Dendritic cell treated with granulocyte-macrophage colony-stimulating factor and Interleukin-4, amounts not matched to agents 40 ng/mL and 50 ng/mL, for 4 days (primary cell): ENCODE data around the gene AQP1.

Experiments
- H3K27ac Mint-ChIP-seq: one replicate; pipeline ENCODE4 v1.8.0; 2022; ENCODE audit warnings: mild to moderate bottlenecking, mixed read lengths
- H3K27me3 Mint-ChIP-seq: one replicate; pipeline ENCODE4 v1.8.0; 2022; ENCODE audit warnings: mild to moderate bottlenecking, mixed read lengths
- H3K36me3 Mint-ChIP-seq: one replicate; pipeline ENCODE4 v1.8.0; 2022; ENCODE audit warnings: low read depth, mixed read lengths
- H3K4me1 Mint-ChIP-seq: one replicate; pipeline ENCODE4 v1.8.0; 2022; ENCODE audit warnings: low read depth, mixed read lengths
- H3K4me3 Mint-ChIP-seq: one replicate; pipeline ENCODE4 v1.8.0; 2022; ENCODE audit warnings: mild to moderate bottlenecking, moderate library complexity, mixed read lengths
- H3K9me3 Mint-ChIP-seq: one replicate; pipeline ENCODE4 v1.8.0; 2022; ENCODE audit warnings: mixed read lengths
- intact Hi-C: fragments of 100-400 bp; cut with micrococcal nuclease; formaldehyde crosslinking; loops from one replicate; pipeline ENCODE4 v1.15.0; 2022

AQP1 gene

DNA sequence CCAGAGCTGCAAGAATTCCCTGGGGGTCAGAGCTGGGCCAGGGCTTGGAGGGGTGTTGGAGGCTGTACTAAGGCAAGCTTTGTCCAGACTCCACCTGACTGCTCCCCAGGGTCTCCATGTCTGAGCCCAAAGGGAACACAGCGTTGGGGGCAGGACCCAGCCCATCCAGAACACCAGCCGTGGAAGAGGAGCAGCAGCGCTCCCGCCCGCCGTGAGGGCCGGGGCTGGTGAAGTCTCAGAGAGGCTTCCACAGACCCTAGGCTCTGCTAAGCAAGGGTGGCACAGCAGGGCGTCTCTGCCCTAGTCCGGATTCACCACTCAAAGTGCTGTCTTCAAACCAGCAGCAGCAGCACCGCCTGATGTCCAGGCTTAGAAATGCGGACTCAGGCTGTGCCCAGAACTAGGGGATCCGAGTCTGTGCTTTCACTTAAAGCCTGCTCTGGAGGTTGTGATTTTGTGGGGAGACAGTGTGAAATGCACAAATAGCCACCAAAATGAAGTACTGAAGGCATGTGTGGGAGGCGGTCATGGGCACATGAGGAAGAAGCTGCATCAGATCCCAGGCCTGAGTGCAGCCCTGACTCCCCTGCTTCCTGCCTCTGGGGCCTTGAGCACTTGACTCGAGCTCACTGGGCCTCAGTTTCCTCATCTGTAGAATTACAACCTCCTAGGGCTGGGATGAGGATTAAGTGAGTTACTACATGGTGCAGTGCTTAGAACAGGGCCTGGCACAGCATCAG is 16.6 kb upstream of the AQP1 start:
- Mint-ChIP-seq H3K27ac (no peak overlapping the region), H3K4me3 (no peak overlapping the region), H3K9me3 (peaks cover 9% of the 10 kb centered on the region), H3K36me3 (no peaks in the 10 kb centered on the region), H3K27me3 (peaks cover 11% of the 10 kb centered on the region), H3K4me1 (no peaks in the 10 kb centered on the region)
- intact Hi-C loops, result no loop called here

DNA sequence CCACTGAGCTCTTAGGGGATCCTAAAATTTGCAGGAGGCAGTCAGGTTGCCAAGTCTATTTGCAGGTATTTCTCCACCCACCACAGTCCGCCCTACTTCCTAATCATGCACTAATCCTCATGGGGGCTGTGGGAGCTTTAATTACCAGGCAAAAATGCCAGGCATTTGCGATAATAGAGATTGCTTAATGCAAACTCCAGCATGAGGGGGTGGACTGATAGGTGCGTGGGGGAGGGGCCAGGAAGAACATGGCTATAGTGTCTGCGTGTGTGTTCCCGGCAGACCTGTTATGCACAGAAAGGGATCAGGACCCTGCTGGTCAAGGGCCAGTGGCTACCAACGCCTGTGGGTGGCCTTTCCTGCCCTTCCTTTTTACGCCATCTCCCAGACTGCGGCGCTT is 15.6 kb upstream of the AQP1 start:
- intact Hi-C loops, result no loop called here
- H3K4me3 Mint-ChIP-seq, result no peak overlapping the region
- no peaks in the 10 kb centered on the region for H3K9me3 Mint-ChIP-seq
- H3K27me3 Mint-ChIP-seq, result peaks cover 11% of the 10 kb centered on the region
- H3K27ac Mint-ChIP-seq, result no peak overlapping the region
- no peaks in the 10 kb centered on the region for H3K4me1 Mint-ChIP-seq
- no peaks in the 10 kb centered on the region for H3K36me3 Mint-ChIP-seq

DNA sequence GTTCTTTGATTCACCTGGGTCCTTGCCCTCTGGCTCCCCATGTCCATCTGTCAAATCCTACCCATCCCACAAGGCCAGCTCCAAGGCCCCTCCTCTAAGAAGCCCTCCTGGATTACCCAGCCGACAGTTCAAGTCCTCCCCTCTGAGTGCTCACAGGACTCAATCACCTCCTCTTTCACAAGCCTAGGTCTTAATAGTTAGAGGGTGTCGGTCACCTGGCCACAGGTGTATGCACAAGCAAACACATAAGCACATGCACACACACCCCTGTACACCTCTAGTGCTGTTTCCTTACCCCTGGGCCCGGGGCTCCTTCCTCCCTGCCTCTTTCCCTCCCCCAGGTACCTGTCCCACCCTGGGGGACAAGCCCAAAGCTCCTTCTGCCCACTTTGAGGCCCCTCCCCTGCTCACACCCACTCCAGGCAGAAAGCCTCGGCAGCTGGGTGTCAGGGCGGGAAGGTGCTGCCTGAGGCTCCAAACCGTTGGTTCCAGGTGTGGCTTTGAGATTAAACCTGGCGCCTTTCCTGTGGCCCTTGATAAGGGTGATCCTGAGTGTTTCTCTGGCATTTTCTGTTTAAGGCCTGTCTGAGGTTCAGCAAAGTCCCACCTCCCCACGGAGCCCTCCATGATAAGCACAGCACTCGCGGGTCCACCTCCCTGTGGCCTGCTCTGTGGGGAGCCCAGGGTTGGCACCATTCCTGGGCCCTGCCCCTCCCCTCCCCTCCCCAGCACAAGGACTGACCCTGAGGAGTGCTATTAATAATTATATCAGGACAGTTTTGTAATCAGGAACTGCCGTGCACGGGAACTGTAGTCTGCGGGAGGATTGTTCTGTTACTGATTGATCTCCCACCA is 14.6 kb upstream of the AQP1 start:
- intact Hi-C loops, result no loop called here
- Mint-ChIP-seq H3K27ac (no peak overlapping the region), H3K4me1 (peaks cover 5% of the 10 kb centered on the region), H3K27me3 (peaks cover 11% of the 10 kb centered on the region), H3K9me3 (no peaks in the 10 kb centered on the region), H3K36me3 (no peaks in the 10 kb centered on the region), H3K4me3 (no peak overlapping the region)

DNA sequence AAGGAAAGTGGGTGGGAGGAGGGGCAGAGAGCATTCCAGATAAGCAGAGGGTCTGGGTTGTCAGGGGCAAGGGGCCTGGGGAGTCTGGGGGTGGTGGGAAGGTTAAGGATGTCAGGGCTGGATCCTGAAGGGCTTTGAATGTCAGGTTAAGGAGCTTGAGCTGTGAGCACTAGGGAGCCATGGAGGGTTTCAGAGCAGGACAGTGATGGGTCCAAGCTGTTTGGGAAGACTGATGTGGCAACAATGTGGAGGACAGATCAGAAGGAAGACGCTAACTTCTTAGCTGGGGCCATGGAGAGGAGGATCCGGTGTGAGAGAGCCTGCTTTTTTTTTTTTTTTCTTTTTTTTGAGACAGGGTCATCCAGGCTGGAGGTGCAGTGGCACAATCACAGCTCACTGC is 13.9 kb upstream of the AQP1 start:
- intact Hi-C loops, result no loop called here
- Mint-ChIP-seq H3K9me3 (no peaks in the 10 kb centered on the region), H3K27me3 (peaks cover 11% of the 10 kb centered on the region), H3K4me3 (no peak overlapping the region), H3K36me3 (no peaks in the 10 kb centered on the region), H3K27ac (no peak overlapping the region), H3K4me1 (peaks cover 5% of the 10 kb centered on the region)

DNA sequence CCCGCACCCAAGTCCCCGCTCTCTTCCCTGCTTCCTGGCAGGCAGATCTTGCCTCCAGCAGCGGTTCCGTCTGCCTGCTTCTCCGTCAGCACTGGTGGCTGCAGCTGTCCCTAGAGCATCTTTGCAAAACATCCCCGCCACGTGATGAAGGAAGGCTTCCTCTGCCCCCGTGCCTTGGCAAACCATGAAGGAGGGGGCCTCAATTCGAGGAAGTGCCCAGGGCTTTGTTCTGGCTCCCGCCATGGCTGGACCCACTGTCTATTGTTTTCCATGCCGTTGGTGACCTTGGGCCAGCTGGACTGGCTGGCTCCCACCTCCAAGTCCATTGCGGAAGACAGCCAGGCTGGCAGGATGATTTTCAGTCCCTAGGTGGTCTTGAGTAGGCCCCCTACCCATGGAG is 13.2 kb upstream of the AQP1 start:
- H3K4me3 Mint-ChIP-seq, result no peak overlapping the region
- intact Hi-C loops, result no loop called here
- no peaks in the 10 kb centered on the region for H3K36me3 Mint-ChIP-seq
- H3K4me1 Mint-ChIP-seq, result peaks cover 5% of the 10 kb centered on the region
- peaks cover 11% of the 10 kb centered on the region for H3K27me3 Mint-ChIP-seq
- no peak overlapping the region for H3K27ac Mint-ChIP-seq
- no peaks in the 10 kb centered on the region for H3K9me3 Mint-ChIP-seq

DNA sequence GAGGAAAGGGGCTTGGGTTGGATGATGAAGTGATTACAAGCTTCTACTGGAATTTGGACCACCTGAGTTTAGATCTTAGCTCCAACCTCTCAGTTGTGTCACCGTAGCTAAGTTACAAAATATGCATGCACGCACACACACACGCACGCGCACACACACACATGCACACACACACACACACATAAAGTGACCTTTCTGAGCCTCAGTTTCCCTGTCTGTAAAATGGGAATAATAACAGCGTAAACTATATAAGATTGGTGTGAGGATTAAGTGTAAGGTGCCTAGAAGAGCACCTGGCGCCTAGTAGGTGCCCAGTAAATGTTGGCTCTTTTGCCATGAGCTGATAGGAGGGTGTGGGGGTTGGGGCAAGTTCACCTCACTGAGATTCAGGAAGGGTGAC is 12.6 kb upstream of the AQP1 start:
- intact Hi-C loops, result no loop called here

DNA sequence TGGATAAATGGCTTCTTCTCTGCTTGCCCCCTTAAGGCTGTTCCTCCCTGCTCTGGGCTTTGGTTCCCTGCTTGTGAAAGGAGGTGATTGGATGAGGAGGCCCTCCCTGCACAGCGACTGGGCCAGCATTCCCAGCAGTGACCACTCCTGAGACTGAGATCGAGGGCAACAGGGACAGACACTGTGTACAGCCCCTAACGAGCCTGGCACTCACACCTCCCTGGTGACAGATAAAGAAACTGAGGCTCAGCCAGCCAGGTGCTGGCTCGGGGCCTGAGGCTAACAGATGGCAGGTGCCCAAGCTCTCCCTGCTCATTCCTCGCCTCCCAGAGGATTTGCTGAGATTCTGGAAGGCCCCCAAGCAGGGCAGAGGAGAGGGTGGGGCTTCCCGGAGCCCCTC is 12.0 kb upstream of the AQP1 start:
- Mint-ChIP-seq H3K36me3 (no peaks in the 10 kb centered on the region), H3K27me3 (peaks cover 5% of the 10 kb centered on the region), H3K4me3 (no peak overlapping the region), H3K4me1 (peaks cover 5% of the 10 kb centered on the region), H3K9me3 (no peaks in the 10 kb centered on the region), H3K27ac (no peak overlapping the region)
- intact Hi-C loops, result no loop called here

More for the DNA sequence above, 12.6 kb upstream of the AQP1 start:
- no peak overlapping the region for H3K4me3 Mint-ChIP-seq
- peaks cover 5% of the 10 kb centered on the region for H3K4me1 Mint-ChIP-seq
- no peak overlapping the region for H3K27ac Mint-ChIP-seq
- no peaks in the 10 kb centered on the region for H3K9me3 Mint-ChIP-seq
- H3K36me3 Mint-ChIP-seq, result no peaks in the 10 kb centered on the region
- H3K27me3 Mint-ChIP-seq, result peaks cover 9% of the 10 kb centered on the region

DNA sequence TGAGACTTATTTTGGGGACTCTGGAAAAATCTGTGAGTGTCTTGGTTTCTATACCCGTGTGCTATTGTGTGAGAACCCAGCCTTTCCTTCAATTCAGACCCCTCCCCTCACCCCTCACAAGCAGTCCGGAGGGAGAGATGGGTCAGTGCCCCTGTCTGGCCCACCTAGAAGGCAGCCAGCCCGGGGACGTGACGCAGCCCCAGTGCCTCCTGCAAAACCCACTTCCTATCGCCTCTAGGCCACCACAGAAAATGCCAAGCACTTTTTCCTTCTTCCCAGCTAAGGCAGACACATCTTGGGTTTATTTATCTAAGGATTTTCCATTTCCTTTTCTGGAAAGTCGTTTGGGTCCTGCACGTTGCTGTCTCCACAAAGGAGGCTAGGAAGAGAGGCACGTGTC is 11.6 kb upstream of the AQP1 start:
- no peak overlapping the region for H3K4me3 Mint-ChIP-seq
- H3K27ac Mint-ChIP-seq, result no peak overlapping the region
- no peaks in the 10 kb centered on the region for H3K36me3 Mint-ChIP-seq
- intact Hi-C loops, result no loop called here
- peaks cover 5% of the 10 kb centered on the region for H3K27me3 Mint-ChIP-seq
- no peaks in the 10 kb centered on the region for H3K9me3 Mint-ChIP-seq
- peaks cover 5% of the 10 kb centered on the region for H3K4me1 Mint-ChIP-seq

DNA sequence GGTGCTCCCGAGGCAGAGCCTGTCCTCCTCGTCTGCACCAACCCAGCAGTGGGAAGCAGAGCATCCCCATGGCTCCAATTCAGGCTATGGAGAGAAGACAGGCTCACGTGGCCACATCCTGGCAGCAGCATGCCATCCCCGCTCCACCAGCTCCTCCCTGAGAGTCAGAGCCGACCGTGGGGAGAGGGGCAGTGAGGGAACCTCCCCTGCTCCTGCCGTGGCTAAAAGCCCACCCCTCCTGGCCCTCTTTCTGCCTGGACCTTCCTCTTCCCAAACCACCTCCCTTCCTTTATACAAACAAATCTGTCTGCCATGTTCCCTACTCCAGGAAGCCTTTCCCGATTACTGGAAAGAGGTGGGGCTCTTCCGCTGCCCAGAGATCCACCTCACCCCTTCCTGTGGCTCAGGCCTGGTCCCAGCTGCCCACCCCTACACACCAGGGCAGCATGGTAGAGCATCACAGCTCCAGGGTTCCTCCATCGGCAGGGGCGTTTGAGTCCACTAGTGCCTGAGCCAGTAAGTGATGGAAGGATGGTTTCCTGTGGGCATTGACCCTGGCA is 10.8 kb upstream of the AQP1 start:
- intact Hi-C loops, result no loop called here
- Mint-ChIP-seq H3K9me3 (no peaks in the 10 kb centered on the region), H3K27me3 (peaks cover 5% of the 10 kb centered on the region), H3K36me3 (no peaks in the 10 kb centered on the region), H3K4me1 (peaks cover 5% of the 10 kb centered on the region), H3K4me3 (no peak overlapping the region), H3K27ac (no peak overlapping the region)

DNA sequence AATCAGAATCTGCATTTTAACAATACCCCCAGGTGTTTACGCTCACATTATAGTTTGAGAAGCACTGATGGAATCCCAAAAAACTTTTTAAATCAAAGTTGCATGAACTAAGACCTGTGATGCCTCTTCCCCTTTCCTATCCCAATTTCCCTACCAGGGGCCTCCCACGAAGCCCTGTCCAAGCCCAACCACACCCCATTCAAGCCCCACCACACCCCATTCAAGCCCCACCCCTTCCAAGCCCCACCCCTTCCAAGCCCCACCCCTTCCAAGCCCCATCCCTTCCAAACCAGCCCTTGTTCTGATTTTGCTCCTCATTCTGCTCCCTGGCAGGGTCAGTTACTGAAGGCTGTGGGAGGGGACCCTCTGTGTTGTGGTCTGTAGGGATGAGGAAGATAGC is 9.8 kb upstream of the AQP1 start:
- Mint-ChIP-seq H3K9me3 (no peaks in the 10 kb centered on the region), H3K4me3 (no peak overlapping the region), H3K27me3 (peaks cover 2% of the 10 kb centered on the region), H3K27ac (no peak overlapping the region), H3K4me1 (peaks cover 5% of the 10 kb centered on the region), H3K36me3 (no peaks in the 10 kb centered on the region)
- intact Hi-C loops, result no loop called here

DNA sequence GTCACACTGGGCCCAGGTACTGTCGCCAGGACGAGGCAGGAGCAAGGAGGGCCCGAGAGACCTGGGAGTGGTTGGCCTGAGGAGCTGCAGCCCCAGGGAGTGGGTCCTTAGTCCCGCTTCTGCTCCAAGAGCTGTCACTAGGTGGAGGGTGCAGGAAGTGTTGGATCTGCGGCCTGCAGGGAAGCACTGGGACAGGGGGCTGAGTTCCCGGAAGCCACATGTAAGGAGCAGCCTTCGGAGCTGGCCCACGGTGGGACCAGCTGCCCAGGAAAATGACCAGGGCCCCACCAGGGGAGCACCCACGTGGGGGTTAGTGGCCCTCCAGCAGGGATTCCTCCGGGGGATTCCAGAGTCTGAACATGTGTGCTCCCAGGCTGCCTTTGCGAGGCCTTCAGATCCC is 9.2 kb upstream of the AQP1 start:
- Mint-ChIP-seq H3K36me3 (no peaks in the 10 kb centered on the region), H3K27ac (no peak overlapping the region), H3K4me3 (no peak overlapping the region), H3K9me3 (no peaks in the 10 kb centered on the region), H3K4me1 (peaks cover 5% of the 10 kb centered on the region), H3K27me3 (peaks cover 2% of the 10 kb centered on the region)
- intact Hi-C loops, result no loop called here

DNA sequence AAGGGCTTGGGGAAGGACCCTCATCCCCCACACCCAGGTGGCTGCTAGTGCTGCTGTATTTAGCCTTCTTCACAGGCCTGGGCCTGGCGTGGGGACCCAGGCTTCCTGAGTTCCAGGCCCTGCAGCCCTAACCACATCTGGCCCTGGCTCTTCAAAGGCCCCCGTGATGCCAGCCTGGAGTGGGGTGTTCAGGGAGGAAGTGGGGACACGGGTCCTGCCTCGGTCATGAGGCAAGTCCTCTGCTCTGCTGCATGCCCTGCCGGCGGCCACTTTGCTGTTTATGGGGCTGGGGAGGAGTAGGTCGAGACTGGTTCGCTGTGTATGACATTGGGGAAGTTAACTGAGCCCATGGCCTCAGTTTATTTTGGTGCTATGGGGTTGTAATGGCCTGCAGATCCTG is 8.5 kb upstream of the AQP1 start:
- intact Hi-C loops, result no loop called here
- H3K9me3 Mint-ChIP-seq, result no peaks in the 10 kb centered on the region

DNA sequence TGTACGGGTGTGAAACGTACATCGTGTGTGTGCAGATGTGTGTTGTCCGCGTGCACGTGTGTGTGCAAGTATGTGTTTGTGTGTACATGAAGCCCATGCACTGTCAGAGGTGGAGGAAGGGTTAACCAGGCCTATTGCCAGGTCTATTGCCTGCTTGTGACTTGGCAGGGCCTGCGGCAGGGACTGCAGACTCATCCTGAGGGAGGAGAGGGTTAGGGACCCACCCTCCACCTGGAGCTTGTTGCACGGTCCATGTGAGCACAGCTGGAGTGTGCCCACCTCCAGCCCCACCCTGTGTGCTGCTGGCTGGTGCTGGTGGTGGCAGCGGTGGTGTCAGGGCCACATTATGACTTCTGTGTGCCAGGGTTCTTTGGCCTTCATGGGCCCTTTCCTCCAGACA is 7.1 kb upstream of the AQP1 start:
- Mint-ChIP-seq H3K4me3 (no peak overlapping the region), H3K9me3 (no peaks in the 10 kb centered on the region)
- intact Hi-C loops, result no loop called here

More for the DNA sequence above, 8.5 kb upstream of the AQP1 start:
- H3K27ac Mint-ChIP-seq, result no peak overlapping the region
- H3K36me3 Mint-ChIP-seq, result no peaks in the 10 kb centered on the region
- no peak overlapping the region for H3K4me3 Mint-ChIP-seq
- H3K27me3 Mint-ChIP-seq, result no peaks in the 10 kb centered on the region
- H3K4me1 Mint-ChIP-seq, result peaks cover 5% of the 10 kb centered on the region

More for the DNA sequence above, 7.1 kb upstream of the AQP1 start:
- H3K36me3 Mint-ChIP-seq, result no peaks in the 10 kb centered on the region
- no peak overlapping the region for H3K27ac Mint-ChIP-seq
- H3K27me3 Mint-ChIP-seq, result no peaks in the 10 kb centered on the region
- H3K4me1 Mint-ChIP-seq, result peaks cover 5% of the 10 kb centered on the region
